ENCODE measurements around the gene CCDC88A.
"Not testable (repeated sequence)": the region's sequence is repeated elsewhere in the genome, so short reads cannot be mapped to it uniquely, and the experiment has no call there.

- TF ChIP-seq POLR2A (IDR thresholded peaks at IDR 0.05; ENCODE audit: low read length); GATA1 (IDR thresholded peaks at IDR 0.05; ENCODE audit: low read depth, low read length): not testable (repeated sequence)
Observed at GRCh38 chr2:55274346-55274745, 145.3 kb downstream of the CCDC88A start.
